Spleen (tissue), 7 donors: ENCODE measurements around the gene ATP13A1.

ENCODE experiments used
- CTCF ChIP-seq, 11 experiments: fragments of 200-600 bp in 7 of 11; fragments of 450-650 bp in 4 of 11; sonication (generic) in 4 of 11; IDR thresholded peaks in 8 of 11; conservative IDR thresholded peaks in 3 of 11; 1 replicate in 7 of 11; 2 replicates in 4 of 11; pipeline versions ENCODE4 v1.4.0 to v1.8.0; 2016 to 2021; ENCODE audit warnings: antibody characterized with exemption in 11 of 11, inconsistent platforms in 4 of 11, mild to moderate bottlenecking in 1 of 11
- POLR2A ChIP-seq, 3 donors: fragments of 450-650 bp; IDR thresholded peaks; one replicate each; pipeline ENCODE4 v1.5.1; 2017; ENCODE audit warnings: antibody characterized with exemption in 3 of 3, mild to moderate bottlenecking in 1 of 3
- donor health status: DM: no; HTN: no; CAD: no; lungs with moderate emphysema.
- donor health status: DM: no; HTN: no; CAD: no.
- donor health status: DM: no; HTN: no; CAD: no.

- TF ChIP-seq POLR2A (IDR thresholded peaks at IDR 0.05) (peak in 2 of 3 donors; percentile 15 to 25), CTCF (IDR thresholded peaks at IDR 0.05 in 8 of 11, conservative IDR thresholded peaks at IDR 0.05 in 3 of 11) (peak in 3 of 11 experiments; percentile 6 to 35 (median 9))
These were observed 4.9 kb upstream of the ATP13A1 start, which contains the start of gene ZNF101 for GRCh38 chr19:19668230-19669012.
